HG02852 (cell line): ENCODE measurements around the gene SUMO2.
"Not testable (repeated sequence)": the region's sequence is repeated elsewhere in the genome, so short reads cannot be mapped to it uniquely, and the experiment has no call there.

Source experiments
- ATAC-seq: cut with Tn5 transposase; IDR thresholded peaks from one replicate; pipeline ENCODE4 v1.9.1; 2021; ENCODE audit warnings: mild to moderate bottlenecking, moderate library complexity; ENCODE audit not compliant: unreplicated experiment

The SUMO2 gene

GRCh38 chr17:75182319-75182568, 515 bp downstream of the SUMO2 start:
- ATAC-seq: no peak

DNA sequence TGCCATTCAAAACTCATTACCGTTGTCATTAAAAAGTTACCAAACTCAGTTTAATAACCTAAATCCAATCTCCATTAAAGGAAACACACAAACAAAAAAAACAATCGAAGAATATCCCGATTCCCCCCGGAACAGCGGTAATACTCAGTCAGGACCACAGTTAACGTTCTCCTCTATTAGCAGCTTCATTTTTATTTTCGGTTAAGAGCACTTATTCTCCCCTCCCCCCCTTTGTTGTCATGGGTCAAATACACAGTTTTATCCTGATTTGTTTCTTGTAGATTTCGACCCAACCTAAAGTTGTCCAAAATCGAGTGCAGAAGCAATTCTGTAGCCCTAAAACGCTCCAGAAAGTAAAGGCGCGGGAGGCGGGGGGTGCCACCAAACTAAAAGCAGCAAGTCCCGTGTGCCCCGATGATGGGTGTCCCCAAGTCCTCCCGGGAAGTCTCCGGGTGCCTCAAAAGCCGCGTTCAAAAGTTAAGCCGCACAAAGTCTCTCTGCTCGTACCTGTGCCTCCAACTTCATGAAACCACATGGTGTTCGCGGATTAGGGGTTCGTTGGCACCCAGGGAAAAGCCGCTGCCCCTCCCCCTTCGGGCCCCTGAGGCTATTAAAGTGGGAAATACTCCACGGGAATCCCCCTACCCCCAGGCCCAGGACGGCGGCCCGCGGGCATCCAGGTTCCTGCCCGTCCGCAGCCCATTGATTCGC, 996 bp downstream of the SUMO2 start:
- peak; percentile 16 for ATAC-seq

- ATAC-seq: no peak
Observed at GRCh38 chr17:75181110-75181509, 1.6 kb downstream of the SUMO2 start.

GRCh38 chr17:75178453-75178852, 4.3 kb downstream of the SUMO2 start:
- no peak for ATAC-seq

DNA sequence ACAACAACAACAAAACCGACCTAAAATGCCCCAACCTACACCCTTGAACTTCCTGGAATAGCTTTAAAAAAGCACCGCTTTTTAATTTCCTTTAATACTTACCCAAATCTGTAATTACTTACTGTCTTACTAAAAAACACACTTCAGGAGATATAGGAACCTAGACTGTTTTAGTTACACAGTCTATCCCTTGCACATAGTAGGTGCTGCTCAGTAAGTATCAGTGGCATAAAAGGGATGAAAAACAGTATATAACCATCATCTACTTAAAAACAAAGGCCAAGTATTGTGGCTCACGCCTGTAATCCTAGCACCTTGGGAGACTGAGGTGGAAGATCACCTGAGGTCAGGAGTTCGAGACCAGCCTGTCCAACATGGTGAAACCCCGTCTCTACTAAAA, 6.1 kb downstream of the SUMO2 start:
- no peak for ATAC-seq

DNA sequence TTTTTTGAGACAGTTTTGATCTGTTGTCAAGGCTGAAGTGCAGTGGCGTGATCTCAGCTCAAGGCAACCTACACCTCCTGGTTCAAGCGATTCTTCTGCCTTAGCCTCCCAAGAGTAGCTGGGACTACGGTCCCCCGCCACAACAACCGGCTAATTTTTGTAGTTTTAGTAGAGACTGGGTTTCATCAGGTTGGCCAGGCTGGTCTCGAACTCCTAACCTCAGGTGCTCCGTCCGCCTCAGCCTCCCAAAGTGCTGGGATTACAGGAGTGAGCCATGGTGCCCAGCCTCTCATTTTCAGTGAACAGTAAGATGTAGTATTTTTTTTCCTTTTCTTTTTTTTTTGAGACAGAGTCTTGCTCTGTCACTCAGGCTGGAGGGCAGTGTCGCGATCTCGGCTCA, 7.8 kb downstream of the SUMO2 start:
- no peak for ATAC-seq

- no peak for ATAC-seq
Observed at GRCh38 chr17:75173526-75173925, 9.2 kb downstream of the SUMO2 start.

DNA sequence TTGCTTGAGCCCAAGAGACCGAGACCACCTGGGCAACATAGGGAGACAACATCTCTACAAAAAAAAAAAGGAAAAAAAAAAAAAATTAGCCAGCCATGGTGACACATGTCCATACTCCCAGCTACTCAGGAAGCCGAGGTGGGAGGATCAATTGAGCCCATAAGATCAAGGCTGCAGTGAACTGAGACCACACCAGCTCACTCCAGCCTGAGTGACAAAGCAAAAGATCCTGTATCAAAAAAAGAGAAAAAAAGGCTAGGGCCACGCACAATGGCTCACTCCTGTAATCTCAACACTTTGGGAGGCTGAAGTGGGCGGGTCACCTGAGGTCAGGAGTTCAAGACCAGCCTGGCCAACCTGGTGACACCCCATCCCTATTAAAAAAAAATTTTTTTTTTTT, 13.8 kb downstream of the SUMO2 start:
- ATAC-seq: no peak

GRCh38 chr17:75164606-75165005, 18.2 kb downstream of the SUMO2 start:
- ATAC-seq: not testable (repeated sequence)

DNA sequence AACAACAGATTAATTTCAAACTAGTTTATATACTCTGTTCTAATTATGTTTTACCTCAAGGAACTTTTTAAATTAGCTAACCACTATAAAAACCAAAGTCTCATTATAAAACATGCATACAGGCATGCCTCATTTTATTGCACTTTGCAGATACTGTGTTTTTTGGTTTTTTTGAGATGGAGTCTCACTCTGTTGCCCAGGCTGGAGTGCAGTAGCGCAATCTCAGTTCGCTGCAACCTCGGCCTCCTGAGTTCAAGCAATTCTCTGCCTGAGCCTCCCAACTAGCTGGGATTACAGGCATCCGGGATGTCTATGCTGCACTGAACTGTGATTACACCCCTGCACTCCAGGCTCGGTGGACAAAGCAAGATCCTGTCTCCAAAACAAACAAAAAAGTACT, 19.7 kb downstream of the SUMO2 start:
- no peak for ATAC-seq

GRCh38 chr17:75160211-75160610, 22.5 kb downstream of the SUMO2 start:
- ATAC-seq: no peak

DNA sequence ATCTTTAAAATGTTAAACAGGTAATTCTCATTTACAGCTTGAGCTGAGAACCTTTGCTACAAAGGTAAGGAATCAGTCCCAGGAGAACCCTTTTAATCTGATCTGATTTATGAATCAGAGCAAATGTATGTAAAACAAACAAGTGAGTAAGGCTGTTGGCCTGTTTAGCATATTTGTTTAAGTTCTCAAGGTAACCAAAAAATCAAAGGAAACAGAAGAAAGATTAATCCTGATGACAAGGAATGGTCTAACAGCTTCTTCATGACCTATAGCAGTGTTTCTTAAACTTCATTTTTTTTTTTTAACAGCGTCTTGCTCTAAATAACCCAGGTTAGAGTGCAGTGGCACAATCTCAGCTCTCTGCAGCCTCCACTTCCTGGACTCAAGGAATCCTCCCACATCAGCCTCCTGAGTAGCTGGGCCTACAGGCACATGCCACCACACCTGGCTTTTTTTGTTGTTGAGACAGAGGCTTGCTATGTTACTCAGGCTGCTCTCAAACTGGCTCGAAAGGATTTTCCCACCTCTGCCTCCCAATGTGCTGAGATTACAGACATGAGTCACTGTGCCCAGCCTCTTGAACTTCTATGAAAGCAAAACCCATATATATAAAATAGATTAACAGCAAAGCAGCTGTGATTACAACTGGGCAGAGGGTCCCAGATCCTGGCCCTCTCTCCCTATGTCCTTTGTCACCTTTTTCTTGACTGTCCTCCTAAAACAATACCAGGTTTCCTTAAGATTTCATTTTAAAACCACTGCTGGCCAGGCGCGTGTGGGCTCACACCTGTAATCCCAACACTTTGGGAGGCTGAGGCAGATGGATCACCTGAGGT, 23.3 kb downstream of the SUMO2 start:
- ATAC-seq: no peak

DNA sequence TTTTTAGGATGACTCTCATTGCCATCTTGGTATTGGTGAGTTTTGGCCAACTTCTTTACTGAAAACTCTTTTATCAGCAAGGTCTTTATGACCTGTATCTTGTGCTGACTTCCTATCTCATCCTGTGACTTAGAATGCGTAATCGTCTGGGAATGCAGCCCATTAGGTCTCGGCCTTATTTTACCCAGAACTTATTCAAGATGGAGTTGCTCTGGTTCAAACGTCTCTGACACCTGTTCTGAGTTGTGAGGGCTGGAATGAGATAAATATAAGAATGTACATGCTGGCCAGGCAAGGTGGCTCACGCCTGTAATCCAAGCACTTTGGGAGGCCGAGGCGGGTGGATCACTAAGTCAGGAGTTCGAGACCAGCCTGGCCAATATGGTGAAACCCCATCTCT, 24.3 kb downstream of the SUMO2 start:
- not testable (repeated sequence) for ATAC-seq

DNA sequence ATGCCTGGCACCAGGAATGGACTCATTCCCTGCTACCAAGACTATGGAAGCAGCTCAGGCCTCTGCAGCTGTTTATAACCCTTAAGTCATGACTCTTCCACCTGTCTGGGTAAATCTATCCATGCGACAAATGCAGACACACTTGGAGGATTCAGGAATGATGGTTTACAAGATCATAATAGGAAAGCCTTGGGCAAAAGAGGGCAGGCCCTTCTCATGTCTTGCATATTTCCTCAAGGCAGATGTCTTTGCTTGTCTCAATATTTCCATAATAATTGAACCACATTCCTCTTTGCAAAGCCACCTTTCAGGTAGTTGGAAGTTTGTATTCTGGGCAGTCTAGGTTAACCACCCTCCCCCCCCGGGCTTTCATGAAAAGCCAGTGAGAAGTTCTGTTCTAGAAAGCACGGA, 27.6 kb downstream of the SUMO2 start:
- ATAC-seq: no peak

DNA sequence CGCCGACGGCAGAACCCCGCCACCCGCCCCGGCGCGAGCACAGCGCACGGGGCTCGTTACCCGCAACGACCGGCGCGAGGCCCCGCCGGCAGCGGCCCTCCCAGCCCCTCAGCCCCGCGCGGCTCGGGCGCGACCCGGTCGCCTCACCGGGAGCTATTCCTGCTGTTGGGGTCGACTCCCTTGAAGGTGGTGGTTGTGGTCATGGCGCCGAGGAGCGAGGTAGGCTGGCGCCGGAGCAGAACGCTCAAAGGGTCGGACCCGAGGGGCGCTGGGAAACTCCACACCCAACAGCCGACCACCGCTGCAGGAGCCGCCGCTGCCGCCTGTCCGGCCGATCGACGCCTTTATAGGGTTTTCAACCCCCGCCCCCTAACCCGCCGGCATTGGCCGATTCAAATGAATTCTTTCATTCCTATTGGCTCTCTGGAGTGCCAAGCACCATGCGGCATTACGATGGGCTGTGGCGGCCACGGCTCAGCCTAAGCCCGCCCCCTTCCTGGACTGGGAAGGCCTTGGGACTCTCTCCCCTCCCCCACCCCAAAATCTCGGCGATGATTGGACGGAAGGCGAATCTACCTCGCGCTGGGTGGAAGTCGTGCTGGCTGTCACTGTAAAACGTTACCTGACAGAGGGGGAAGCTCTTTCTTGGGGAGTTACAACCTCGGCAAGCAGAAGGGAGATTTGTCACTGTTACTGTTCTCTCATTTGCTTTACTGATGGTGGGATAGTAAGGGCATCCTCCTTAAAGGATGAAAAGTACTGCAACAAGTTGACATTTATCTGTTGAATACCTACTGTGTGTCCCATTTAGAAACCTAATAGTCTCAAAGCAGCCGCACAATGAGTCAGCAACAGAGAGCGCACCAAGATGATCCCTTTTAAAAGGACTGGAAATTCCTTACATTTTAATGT, 28.3 kb downstream of the SUMO2 start, which contains the start of gene JPT1:
Gene JPT1, minus strand, starts transcription at position 318 of the 912 bp plus-strand sequence. Its CDS starts 115 bp downstream, at position 203.
- ATAC-seq: peak; percentile 93

DNA sequence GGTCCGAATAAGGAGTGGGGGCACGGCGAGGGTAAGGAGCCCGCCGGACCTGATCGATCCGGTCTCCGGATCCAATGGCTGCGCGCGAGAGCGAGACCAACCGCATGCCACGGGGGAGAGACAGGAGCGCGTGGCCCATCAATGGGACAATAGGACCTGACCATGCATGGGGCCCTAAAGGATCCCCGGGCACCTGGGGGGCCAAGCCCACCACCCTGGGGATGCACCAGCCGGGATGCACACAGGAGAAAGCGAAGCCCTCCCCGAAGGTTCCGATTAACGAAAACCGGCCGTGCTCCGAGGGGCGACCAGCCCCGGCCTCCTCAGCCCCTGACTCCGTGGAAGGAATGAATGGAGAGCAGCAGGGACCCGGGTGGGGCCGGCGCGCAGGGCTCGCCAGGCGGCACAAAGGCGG, 29.0 kb downstream of the SUMO2 start:
- peak; percentile 4 for ATAC-seq

GRCh38 chr17:75152922-75153779, 29.6 kb downstream of the SUMO2 start:
- no peak for ATAC-seq

- ATAC-seq: no peak
Observed at GRCh38 chr17:75152523-75152921, 30.2 kb downstream of the SUMO2 start.

GRCh38 chr17:75151930-75152329, 30.8 kb downstream of the SUMO2 start:
- ATAC-seq: no peak

GRCh38 chr17:75147878-75148546, 34.7 kb downstream of the SUMO2 start:
- ATAC-seq: no peak
